ENCODE measurements around the gene AEN.

The AEN gene, protein sequence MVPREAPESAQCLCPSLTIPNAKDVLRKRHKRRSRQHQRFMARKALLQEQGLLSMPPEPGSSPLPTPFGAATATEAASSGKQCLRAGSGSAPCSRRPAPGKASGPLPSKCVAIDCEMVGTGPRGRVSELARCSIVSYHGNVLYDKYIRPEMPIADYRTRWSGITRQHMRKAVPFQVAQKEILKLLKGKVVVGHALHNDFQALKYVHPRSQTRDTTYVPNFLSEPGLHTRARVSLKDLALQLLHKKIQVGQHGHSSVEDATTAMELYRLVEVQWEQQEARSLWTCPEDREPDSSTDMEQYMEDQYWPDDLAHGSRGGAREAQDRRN

DNA sequence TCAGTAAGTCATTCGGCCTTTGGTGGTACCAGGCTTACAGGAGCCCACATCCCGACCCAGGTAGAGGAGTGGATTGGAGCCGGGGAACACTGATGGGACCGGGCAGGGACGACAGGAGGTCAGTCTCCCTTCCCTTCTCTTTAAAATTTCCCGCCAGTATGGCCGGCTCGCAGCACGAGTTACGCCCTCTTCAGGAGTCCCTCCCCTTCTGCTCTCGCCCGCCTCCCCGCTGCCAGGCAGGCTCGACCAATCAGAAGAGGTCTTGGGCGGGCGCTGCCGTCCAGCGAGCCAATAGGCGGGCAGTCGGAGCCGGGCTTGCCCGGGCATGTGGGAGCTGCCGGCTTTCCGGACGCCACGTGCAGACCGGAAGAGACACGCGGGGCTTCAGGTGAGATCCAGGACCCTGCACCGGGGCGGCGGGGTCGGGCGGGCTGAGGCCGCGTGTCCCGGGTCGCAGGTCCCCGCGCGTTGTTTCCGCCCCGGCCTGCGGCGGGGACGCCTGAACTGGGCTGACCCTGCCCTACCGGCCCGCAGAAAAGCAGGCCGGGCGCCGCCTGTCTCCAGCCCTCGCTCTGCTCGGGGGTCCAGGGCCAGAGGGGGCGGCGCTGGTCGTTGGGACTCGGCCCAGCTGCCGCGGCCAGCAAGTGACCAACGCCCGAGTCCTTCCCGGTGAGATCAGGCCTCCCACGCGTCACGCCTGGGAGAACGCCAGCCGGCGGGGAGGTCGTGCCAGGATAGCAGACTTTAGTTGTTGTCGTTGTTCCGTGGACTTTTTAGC lies at the start of gene AEN:
TSS of gene AEN (plus strand) at position 346 of the 778 bp plus-strand sequence. CDS start 4,870 bp downstream, outside the sequence.
- peak; percentile 88 for DNase-seq (ENCODE audit: low read depth, low spot score)

DNA sequence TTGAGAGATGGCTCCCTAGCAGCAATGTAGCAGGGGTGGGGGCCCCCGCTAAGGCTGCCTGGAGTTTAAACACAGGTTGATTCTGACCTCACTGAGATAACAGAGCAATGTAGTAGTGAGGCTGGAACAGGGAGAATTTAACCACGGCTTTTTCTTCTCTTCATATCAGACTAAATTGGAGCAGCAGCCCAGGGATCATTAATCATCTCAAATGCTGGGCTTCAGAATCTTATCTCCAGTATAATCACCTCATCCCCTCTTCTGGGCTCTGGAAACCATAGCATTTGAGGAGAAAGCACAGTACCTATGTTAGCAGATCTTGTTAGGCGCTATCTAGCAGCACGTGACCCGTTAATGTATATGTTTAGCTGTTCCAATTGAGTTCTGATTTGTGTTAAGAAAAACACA lies 49.3 kb upstream of the AEN start:
- DNase-seq (ENCODE audit: low read depth, low spot score) = no peak

DNA sequence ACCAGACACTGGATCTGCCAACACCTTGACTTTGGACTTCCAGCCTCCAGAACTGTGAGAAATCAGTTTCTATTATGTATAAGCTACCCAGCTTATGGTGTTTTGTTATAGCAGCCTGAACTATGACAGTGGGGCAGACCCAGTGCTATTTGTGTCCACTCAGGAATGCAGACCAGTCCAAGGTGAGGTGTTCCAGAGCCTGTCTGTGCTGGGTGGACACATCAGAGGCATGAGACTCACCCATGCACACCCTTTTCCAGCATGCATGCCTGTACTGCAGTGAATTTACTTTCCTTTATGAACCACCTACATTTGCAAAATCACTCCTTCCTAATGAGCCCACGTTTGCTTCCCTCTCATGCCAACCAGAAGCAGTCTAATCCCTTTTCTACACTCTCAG lies 47.1 kb upstream of the AEN start:
- no peak for DNase-seq (ENCODE audit: low read depth, low spot score)

DNA sequence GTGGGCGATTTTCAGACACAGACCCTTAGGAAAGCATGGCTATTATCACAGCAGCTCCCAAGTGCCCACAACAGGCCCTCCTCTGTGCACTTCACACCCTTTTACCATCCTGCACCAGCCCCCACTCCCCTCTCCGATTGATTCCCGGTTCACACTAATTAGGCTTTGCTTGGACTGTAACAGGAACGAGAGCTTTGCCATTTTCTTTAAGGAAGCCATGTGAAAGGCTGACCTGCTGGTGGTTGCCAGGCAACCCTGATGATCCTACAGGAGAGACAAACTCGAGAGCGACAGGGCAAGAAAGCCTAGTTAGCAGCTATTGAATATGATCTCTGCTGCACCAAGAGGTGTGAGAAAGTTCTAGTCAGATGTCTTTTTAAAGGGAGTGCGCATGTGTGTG lies 46.5 kb upstream of the AEN start:
- DNase-seq (ENCODE audit: low read depth, low spot score) = no peak

DNA sequence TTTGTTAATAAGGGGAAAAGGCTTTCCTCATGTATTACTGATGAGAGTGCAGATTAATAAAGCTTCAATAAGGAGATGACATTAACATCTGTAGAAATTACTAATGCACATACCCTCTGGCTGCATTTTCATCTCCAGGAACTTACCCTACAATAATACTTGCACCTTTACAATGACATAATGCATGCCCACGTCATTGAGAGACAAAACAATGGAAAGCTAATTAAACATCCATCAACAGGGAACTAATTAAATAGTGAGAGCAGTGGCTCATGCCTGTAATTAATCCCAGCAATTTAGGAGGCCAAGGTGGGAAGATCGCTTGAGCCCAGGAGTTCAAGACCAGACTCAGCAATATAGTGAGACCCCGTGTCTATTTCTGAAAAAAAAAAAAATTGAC lies 41.8 kb upstream of the AEN start:
- DNase-seq (ENCODE audit: low read depth, low spot score) = no peak

DNA sequence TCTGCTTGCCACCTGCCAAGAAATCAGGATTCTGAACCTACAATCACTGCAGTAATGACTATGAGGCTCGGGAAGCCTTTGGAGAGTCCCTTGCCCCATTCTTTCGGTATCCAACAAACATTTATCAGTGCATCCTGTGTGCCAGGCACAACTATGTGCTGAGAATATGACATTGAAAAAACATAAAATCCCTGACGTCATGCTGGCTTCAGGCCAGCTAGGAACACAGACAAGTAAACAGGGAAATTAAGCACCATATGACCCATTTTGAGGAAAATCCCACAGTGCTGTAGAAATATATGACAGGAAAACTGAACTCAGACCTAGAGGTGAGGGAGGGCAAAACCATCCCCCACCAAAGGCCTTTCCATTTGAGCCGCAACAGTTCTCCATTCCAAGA lies 40.6 kb upstream of the AEN start:
- DNase-seq (ENCODE audit: low read depth, low spot score) = no peak

DNA sequence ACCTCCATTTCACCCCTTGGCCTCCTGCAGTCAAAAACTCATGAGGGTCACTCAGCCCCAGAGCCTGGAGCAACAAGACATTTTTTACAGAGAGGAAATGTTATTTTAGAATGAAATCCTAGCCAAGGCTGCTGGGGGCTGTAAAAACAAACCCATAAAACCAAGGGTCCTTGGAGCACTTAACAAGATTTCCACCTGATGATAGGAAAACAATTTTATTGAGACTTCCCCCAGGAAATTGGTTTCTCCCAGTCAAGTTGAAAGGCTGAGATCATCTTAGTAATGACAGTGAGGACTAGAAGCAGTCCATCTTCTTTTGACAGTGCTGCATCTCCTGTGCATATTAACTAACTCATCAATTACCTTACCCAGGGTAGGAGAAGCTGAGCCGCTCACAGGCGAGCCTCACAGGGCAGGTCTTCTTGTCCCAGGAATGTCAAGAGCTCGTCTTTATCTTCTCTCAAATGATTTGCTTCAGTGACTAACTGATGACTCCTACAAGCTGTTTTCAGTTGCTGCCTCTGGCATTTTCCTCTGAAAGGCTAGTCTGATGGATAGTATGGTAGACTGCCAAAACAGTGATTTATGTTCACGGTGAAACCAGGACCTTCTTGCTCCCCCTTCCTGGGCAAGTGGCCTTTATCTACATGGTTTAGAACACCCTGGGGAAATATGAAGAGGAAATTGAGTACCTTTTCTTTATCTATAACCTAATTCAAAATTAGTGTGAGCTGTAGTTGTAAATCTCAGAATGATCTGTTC lies 34.6 kb upstream of the AEN start:
- no peak for DNase-seq (ENCODE audit: low read depth, low spot score)

DNA sequence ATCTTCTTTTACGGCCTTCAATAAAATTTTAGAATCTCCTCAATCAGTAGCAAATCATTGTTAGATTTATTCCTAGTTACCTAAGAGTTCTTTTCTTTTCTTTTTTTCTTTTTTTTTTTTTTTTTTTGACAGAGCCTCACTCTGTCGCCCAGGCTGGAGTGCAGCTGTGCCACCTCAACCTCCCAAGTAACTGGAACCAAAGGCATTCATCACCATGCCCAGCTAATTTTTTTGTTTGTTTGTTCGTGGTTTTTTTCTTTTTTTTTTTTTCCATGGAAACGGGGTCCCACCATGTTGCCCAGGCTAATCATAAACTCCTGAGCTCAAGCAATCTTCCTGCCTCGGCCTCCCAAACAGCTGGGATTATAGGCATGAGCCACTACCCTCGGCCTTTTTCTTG lies 30.4 kb upstream of the AEN start:
- DNase-seq (ENCODE audit: low read depth, low spot score) = no peak

DNA sequence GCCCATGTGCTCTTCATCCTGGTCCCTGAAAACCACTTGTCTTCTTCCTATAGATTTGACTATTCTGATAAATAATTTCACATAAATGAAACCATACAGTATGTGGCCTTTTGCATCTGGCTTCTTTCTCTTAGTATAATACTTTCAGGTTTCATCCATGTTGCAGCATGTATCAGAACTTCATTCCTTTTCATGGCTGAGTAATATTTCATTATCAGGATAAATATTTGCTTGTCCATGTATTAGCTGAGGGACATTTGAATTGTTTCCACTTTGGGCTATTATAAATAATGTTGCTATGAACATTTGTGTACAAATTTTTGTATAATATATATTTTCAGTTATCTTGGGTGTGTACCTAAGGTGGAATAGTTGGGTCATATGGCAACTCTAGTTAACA lies 29.8 kb upstream of the AEN start:
- DNase-seq (ENCODE audit: low read depth, low spot score) = no peak

DNA sequence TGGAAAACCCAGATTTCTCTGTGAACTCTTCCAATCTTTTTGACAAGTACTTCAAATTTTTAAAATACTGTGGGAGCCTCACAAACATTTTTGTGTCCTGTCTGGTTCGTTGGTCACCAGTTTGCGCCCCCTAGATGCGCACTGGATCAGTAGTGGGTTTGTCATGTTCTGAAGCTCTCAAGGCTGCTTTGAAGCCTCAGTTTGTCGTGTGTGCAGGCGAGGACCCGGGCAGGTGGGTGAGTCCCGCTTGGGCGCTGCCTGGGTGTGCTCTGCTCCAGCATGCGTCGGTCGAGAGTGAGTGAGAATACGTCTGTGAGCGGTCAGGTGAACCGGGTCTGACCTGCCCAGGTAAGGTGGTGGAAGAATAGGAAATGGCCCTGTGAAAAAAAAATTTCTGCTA lies 17.3 kb upstream of the AEN start:
- no peak for DNase-seq (ENCODE audit: low read depth, low spot score)

DNA sequence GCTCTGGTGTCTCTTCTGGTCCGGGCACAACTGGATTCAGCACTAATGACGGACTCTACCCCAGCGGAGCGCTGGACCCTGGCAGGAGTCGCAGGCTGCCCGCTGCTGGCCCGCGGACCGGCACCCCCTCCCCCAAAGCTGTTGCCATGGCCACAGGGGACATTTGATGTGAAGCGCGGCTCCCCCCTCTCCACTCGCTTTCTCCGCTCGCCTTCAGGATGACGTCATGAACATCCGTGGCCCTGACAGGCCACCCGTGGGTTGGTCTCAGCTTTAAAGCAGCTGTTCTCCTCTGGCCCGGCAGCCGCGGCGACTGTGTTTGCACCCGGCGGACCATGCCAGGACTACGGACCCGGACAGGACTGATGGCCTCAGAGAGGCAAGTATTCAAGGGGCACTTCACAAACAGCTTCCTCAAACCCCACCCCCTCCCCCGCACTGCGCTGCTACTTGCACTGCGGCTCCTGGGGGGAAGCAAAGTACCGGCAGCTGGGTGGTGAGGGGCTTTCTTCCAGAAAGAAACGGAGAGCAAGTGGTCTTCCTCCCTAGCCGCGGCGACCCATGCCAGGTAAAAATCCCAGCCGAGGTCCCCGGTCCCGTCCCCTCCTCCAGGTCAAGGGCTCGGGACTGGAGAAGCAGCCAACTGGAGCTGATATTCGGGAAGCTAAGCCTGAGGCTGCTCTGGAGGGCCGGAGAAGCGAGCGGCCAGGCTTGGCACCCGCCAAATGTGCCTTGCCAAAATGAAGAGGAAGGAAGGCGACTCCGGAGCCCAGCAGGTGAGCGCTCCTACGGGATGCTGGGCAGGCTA lies 16.6 kb upstream of the AEN start:
- DNase-seq (ENCODE audit: low read depth, low spot score) = no peak

DNA sequence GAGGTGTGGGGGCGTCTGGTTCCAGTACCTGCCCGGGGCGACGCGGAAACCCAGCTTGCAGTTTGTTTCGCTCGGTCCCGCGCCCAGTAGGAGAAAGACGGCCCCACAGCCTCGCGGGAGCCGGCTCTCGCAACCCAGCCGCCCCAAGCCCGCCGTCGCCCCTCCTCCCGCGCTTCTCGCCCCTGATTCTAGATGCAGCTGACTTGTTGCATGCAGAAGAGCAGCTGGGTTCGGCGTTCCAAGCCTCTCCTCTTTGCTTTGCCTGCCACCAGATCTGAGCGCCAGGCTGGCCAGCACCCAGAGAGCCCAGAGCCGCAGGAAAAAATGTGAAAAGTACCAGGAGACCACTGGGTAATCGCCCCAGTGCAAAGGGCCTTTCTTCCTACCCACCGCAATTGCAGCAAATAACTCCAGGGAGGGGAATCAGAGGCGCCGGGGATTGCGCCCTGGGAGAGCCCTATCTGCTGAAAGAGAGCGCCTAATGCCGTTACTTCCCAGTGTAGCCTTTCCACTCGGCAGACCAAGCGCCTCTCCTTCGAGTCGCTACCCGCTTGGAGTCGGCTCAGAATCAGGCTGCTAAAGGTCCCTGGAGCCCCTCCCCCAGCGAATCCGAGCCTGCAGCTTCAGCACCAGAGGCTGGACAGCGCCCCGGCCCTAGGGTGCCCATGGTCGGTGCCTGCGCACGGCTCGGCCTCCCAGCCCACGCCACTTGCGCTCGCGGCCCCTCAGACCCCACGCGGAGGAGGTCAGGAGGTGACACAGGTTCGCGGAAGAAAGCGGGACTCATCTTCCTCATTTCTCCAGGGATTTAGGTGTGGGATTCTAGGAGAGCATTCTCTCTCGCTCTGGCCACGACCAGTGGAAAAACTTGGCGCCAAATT lies 15.7 kb upstream of the AEN start:
- DNase-seq (ENCODE audit: low read depth, low spot score) = no peak

DNA sequence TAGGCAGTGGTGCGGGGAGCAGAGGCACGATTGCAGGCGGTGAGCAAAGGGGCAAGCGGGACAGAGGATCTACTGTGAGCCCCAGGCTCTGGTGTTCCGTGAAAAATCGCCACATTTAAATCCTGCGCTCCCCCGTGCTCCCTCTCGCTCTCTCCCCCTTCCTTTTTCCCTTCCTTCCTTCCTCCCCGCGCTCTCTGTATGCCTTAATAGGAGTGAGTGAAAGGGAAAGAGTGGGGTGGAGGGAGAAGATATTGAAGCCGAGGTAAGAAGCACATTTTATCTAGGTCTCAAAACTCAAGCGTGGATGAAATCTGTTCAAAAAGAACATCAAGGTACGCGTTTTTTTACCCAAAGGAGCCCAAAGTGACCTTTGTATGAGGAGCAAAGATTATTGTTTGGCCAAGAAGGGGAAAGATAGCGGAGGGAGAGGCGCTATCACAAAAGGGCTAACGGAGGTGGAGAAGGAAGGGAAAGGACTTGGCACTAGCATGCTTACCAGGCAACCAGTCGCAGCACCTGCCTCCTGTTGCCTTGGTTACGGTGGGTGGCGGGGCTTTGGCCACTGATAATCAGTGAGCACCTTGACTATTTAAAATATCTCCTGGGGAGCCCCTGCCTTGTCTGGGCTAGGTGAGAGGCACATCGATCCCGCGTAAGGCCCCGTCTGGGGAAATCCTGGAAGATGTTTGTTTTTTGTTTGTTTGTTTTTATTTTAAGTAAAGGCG lies 14.9 kb upstream of the AEN start:
- DNase-seq (ENCODE audit: low read depth, low spot score) = no peak

DNA sequence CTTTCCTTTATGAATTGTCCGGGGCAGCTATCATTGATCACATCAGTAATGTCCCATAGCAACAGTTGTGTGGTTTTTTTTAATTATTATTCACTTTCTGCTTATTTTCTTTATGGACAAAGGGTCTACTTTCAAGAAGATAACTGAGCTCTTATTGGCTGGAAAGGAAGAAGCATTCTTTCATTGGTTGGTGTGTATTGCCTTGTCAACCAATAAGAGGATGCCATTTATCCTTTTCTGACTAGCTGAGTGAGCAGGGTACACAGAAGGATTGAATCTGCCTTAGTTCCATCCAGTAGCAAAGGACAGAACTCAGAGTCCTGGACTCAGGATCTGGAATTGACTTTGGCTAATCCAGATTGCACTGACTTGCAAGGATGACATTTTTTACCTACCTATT lies 13.2 kb upstream of the AEN start:
- DNase-seq (ENCODE audit: low read depth, low spot score) = no peak

DNA sequence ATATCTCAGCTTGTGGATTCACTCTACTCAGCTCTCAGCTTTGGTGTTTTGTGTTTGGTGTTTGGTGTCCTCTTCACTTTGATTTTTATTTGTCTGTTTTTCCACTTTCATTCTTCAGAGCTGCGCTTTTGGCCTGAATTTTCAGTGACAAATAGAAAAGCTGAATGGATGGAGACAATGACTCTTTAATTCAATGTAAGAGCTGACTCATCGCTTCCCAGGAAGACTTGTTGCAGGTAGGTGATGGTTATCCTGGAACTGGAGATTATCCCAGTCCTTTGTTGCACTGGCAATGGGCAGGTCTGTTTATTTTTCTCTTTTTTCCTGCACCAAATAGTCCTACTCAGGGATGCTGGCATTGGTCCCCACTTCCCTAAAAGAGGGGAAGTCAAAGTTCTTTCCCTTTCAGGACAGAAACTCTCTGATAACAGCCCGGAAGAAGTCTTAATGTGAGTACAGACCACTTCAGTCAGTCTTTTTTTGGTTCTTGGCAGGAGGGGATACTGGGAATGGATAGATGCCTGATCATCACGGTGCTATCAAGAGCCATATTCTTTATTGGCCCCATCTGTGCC lies 12.4 kb upstream of the AEN start:
- DNase-seq (ENCODE audit: low read depth, low spot score) = no peak

DNA sequence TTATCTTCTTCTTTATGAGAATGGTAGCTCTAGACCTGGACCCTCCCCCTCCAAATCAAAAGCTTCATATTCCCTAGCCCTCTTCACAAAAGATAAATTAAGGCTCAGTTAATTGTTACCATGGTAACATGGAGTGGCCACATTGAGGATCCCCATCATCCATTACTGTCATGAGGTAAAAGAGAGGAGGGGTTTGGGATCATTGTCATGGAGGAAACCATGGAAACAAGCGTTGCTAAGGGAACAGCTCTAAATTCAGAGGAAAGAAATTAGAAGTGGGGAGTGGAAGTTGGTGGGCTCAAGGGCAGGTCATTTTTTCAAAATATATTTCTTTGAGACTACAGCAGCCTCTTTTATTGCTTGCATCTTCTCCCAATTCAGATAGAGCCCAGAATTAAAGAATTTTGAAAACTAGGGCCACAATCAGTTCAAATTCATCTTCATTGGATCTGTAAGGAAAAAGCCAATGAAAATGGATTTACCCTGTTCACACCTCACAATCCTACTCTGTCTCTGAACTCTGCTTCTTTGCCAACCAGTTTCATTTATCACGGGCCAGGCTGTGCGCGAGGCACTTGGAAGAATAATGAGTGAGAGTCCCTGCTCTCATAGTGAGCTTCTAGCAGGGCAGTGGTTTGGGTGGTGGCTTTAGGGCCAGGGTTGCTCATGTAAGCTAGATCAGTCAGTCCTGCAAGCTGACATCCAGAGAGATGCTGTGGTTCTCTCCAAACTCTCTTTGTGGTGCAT lies 11.6 kb upstream of the AEN start:
- no peak for DNase-seq (ENCODE audit: low read depth, low spot score)

DNA sequence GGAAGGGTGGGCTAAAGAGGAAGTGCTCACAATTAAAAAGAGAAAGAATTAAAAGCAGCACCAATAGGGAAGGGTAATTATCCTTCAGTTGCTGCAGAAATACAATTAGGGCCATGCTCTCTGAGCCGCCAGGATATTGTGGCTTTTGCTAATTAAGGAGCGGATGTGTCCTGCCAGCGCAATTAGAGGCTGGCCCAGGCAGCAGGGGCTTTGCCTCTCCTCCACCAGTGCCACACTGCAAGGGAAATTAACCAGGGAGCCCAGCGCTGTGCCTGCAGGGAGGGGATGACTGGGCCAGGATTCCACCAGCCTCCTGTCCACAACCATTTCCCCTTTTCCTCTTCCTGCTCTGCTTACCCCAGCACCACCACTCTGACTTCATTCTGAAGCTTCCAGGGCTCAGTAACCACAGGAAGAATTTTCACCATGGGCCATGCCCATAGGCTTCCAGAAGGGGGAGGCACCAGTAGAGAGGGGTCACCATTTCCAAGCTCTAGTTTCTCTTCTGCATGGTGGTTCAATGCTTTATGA lies 10.4 kb upstream of the AEN start:
- no peak for DNase-seq (ENCODE audit: low read depth, low spot score)

DNA sequence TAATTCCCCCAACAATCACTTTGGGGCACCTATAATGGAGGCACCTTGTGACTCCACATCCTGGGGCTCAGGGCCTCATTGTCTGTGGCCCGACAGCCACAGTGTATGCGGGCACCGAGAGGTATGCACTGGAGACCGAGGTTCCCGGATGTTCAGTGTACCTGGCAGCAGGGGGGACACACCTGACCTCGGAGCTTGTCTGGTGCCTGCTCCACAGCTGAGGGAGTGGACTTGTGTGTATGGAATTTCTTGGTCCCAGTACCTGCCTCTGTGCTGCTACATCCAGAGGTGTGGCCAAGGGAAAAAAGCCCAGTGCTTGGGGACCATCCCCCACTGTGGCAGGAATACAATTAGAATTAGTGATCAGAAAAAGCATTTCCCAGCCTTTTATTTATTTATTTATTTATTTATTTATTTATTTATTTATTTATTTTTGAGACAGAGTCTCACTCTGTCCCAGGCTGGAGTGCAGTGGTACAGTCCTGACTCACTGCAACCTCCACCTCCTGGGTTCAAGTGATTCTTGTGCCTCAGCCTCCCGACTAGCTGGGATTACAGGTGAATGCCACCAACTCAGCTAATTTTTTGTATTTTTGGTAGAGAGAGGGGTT lies 8.8 kb upstream of the AEN start:
- no peak for DNase-seq (ENCODE audit: low read depth, low spot score)

Data from brain pericyte (primary cell).